ENCODE data around the gene KCNJ15. TPM values are rescaled to one million over a fixed set of nuclear protein-coding genes. Genes with fewer than 3 reads are reported as not detected.

Gene KCNJ15
- total RNA-seq, 1 experiment from 2014 or later, result 0.13 TPM

DNA sequence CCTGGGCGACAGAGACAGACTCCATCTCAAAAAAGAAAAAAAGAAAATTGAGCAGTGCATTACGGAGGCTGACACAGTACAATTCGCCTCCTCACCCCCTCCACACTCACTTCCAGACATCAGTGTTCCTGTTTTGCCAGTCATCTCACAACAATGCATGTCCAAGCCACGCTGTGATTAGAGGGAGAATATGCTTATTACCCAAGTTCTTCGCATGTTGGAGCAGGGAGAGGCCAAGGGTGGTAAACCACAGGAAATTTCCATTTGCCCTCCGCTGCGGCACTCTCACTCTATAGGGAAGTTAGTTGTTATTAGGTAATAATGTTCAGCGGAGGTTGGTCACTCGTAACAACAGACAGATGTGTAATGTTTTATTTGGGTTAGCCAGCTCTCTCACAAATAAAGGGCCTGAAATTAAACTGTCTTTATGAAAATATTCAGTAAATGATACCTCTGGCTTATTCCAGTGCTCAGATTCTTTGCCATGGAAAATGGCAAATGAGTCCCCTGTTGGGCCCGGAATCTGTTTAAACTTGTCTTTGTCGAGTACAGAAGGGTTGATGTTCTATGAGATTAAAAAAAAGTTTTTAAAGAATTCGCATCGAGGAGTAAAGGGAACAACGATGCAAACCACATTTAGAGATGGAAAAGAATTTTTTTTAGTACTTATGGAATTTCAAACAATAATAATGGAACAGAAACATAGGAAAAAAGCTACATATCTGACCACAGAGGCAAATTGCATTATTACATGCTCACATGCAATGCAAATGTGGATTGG, 33.1 kb downstream of the KCNJ15 start:
- H3K27ac ChIP-seq (ENCODE audit: low read length), result no peak overlapping the region
- intact Hi-C loops (cut with micrococcal nuclease; ENCODE audit: unreplicated experiment), result no loop called here
- no TSS peak for BruUV-seq (replicated peaks)

DNA sequence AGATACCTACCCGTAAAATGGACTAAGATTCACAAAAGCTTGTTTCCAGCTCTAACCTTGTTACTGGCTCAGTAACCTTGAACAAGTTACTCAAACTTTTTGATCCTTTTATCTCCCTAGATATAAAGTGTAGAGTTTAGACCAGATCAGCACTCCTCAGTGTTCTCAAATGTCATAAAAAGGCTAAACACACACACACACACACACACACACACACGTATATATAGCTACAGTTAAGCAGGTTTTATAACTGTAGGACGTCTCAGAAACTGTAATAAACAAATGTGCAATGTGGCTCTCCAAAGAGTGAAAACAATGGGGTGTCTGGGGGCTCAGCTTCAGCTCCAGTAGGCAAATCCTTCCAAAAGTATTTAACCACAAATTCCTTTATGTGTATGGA, 34.0 kb downstream of the KCNJ15 start:
- ATAC-seq, result no peak
- no peak overlapping the region for H3K4me3 ChIP-seq (ENCODE audit: low read depth in 2 of 2, low read length in 2 of 2)
- in situ Hi-C loops (cut with HindIII; ENCODE audit: low pct_unique_long_range_greater_than_20kb, low sequenced_read_pairs), result no loop called here
- no peaks in the 10 kb centered on the region for H3K27me3 ChIP-seq (ENCODE audit: control insufficient read depth, insufficient read depth, low read length)
- no peak for DNase-seq (ENCODE audit: low read depth, low spot score)
- TF ChIP-seq CTCF (IDR thresholded peaks at IDR 0.05), result no peak
- no peak for TF ChIP-seq TCF7L2 (IDR thresholded peaks at IDR 0.05; ENCODE audit: low read depth, low read length)
- TF ChIP-seq POLR2AphosphoS5 (IDR thresholded peaks at IDR 0.05; ENCODE audit: low read depth, low read length), result no peak
- TF ChIP-seq REST (IDR thresholded peaks at IDR 0.05; ENCODE audit: insufficient read depth in 1 of 2, low read depth in 2 of 2, low read length in 1 of 2), result no peak
- TF ChIP-seq SIN3A (IDR thresholded peaks at IDR 0.05; ENCODE audit: borderline replicate concordance, insufficient read depth, low read depth, low read length), result no peak
- intact Hi-C loops (cut with micrococcal nuclease; ENCODE audit: unreplicated experiment), result no loop called here
- CTCF ChIA-PET, result no interaction called here
- no TSS peak for BruUV-seq (replicated peaks)
- no peak overlapping the region for H3K27ac ChIP-seq (ENCODE audit: low read length)
- no peaks in the 10 kb centered on the region for H3K36me3 ChIP-seq (ENCODE audit: control insufficient read depth, insufficient read depth, low read length)
- no peaks in the 10 kb centered on the region for H3K4me1 ChIP-seq (ENCODE audit: control insufficient read depth, insufficient read depth, low read length)
- H3K9me3 ChIP-seq (ENCODE audit: control insufficient read depth, insufficient read depth, low read depth, low read length), result no peaks in the 10 kb centered on the region
- POLR2A ChIA-PET, result no interaction called here

More for the DNA sequence above, 33.1 kb downstream of the KCNJ15 start:
- POLR2A ChIA-PET, result no interaction called here
- Histone ChIP-seq H3K27me3 (ENCODE audit: control insufficient read depth, insufficient read depth, low read length) (no peaks in the 10 kb centered on the region), H3K9me3 (ENCODE audit: control insufficient read depth, insufficient read depth, low read depth, low read length) (no peaks in the 10 kb centered on the region), H3K4me1 (ENCODE audit: control insufficient read depth, insufficient read depth, low read length) (no peaks in the 10 kb centered on the region), H3K4me3 (ENCODE audit: low read depth in 2 of 2, low read length in 2 of 2) (no peak overlapping the region), H3K36me3 (ENCODE audit: control insufficient read depth, insufficient read depth, low read length) (no peaks in the 10 kb centered on the region)
- CTCF ChIA-PET, result no interaction called here
- no peak for ATAC-seq
- no peak for DNase-seq (ENCODE audit: low read depth, low spot score)
- in situ Hi-C loops (cut with HindIII; ENCODE audit: low pct_unique_long_range_greater_than_20kb, low sequenced_read_pairs), result no loop called here
- TF ChIP-seq REST (IDR thresholded peaks at IDR 0.05; ENCODE audit: insufficient read depth in 1 of 2, low read depth in 2 of 2, low read length in 1 of 2), result no peak
- no peak for TF ChIP-seq SIN3A (IDR thresholded peaks at IDR 0.05; ENCODE audit: borderline replicate concordance, insufficient read depth, low read depth, low read length)
